H9 (cell line): ENCODE measurements around the gene DYNC1I2. TPM values are rescaled to one million over a fixed set of nuclear protein-coding genes. Genes with fewer than 3 reads are reported as not detected.

ENCODE experiments used
- DNase-seq: peaks from one replicate; pipeline ENCODE4 v3.0.0-alpha.2; 2017
- H2AFZ ChIP-seq: one replicate; pipeline ENCODE4 v1.6.1; 2013; ENCODE audit warnings: mild to moderate bottlenecking, low read length, control low read depth, moderate library complexity
- H2AK5ac ChIP-seq: 2 replicates; pipeline ENCODE4 v1.6.1; 2013; ENCODE audit warnings: low read length, control low read depth, mixed read lengths; ENCODE audit not compliant: insufficient read length
- H2BK120ac ChIP-seq: one replicate; pipeline ENCODE4 v1.6.1; 2013; ENCODE audit warnings: low read depth, mild to moderate bottlenecking, low read length, control low read depth, inconsistent platforms; ENCODE audit not compliant: poor library complexity, severe bottlenecking
- H2BK12ac ChIP-seq: 2 replicates; pipeline ENCODE4 v1.6.1; 2013; ENCODE audit warnings: low read length, control low read depth, mixed read lengths, low read depth; ENCODE audit not compliant: insufficient read length
- H2BK15ac ChIP-seq: 2 replicates; pipeline ENCODE4 v1.6.1; 2013; ENCODE audit warnings: low read depth, low read length, control low read depth
- H2BK20ac ChIP-seq: one replicate; pipeline ENCODE4 v1.6.1; 2013; ENCODE audit warnings: low read depth, mild to moderate bottlenecking, low read length, control low read depth, inconsistent platforms; ENCODE audit not compliant: poor library complexity, severe bottlenecking
- H2BK5ac ChIP-seq: 2 replicates; pipeline ENCODE4 v1.6.1; 2013; ENCODE audit warnings: low read length, control low read depth, mixed read lengths; ENCODE audit not compliant: insufficient read length
- H3K14ac ChIP-seq: 2 replicates; pipeline ENCODE4 v1.6.1; 2013; ENCODE audit warnings: low read length, control low read depth; ENCODE audit not compliant: insufficient read depth
- H3K18ac ChIP-seq: 2 replicates; pipeline ENCODE4 v1.6.1; 2013; ENCODE audit warnings: low read depth, mild to moderate bottlenecking, mixed read lengths, low read length, control low read depth; ENCODE audit not compliant: insufficient read length
- H3K23ac ChIP-seq: 2 replicates; pipeline ENCODE4 v1.6.1; 2013; ENCODE audit warnings: low read length, control low read depth, mixed read lengths, low read depth; ENCODE audit not compliant: insufficient read length
- H3K23me2 ChIP-seq: 2 replicates; pipeline ENCODE4 v1.6.1; 2013; ENCODE audit warnings: low read depth, mild to moderate bottlenecking, mixed read lengths, low read length, control low read depth; ENCODE audit not compliant: insufficient read length, poor library complexity, severe bottlenecking
- H3K27ac ChIP-seq: 2 replicates; pipeline ENCODE4 v1.5.1; 2013; ENCODE audit warnings: low read length, control low read depth, mixed read lengths, low read depth; ENCODE audit not compliant: insufficient read length
- H3K27me3 ChIP-seq: 2 replicates; pipeline ENCODE4 v1.6.1; 2013; ENCODE audit warnings: low read length, control low read depth, inconsistent platforms; ENCODE audit not compliant: insufficient read depth
- H3K4ac ChIP-seq: 2 replicates; pipeline ENCODE4 v1.6.1; 2013; ENCODE audit warnings: low read depth, mild to moderate bottlenecking, control low read depth, inconsistent platforms, low read length, moderate library complexity
- H3K4me1 ChIP-seq: 2 replicates; pipeline ENCODE4 v1.6.1; 2013; ENCODE audit warnings: low read length, control low read depth, inconsistent platforms; ENCODE audit not compliant: insufficient read depth
- H3K4me2 ChIP-seq: 2 replicates; pipeline ENCODE4 v1.6.1; 2013; ENCODE audit warnings: low read length, control low read depth, mixed read lengths; ENCODE audit not compliant: insufficient read length, insufficient read depth
- H3K56ac ChIP-seq: 2 replicates; pipeline ENCODE4 v1.6.1; 2013; ENCODE audit warnings: low read depth, mild to moderate bottlenecking, mixed read lengths, low read length, control low read depth; ENCODE audit not compliant: insufficient read length
- H3K79me1 ChIP-seq: 2 replicates; pipeline ENCODE4 v1.6.1; 2013; ENCODE audit warnings: low read depth, mild to moderate bottlenecking, moderate library complexity, low read length, control low read depth, inconsistent platforms; ENCODE audit not compliant: insufficient read depth, poor library complexity, severe bottlenecking
- H3K79me2 ChIP-seq: 2 replicates; pipeline ENCODE4 v1.6.1; 2013; ENCODE audit warnings: low read length, control low read depth, inconsistent platforms; ENCODE audit not compliant: insufficient read depth
- H3K9ac ChIP-seq: 2 replicates; pipeline ENCODE4 v1.6.1; 2013; ENCODE audit warnings: low read length, control low read depth, mixed read lengths; ENCODE audit not compliant: insufficient read length; ENCODE audit errors: extremely low read depth
- H3K9me3 ChIP-seq: one replicate; pipeline ENCODE4 v1.6.1; 2013; ENCODE audit warnings: low read depth, low read length, inconsistent platforms; ENCODE audit not compliant: control insufficient read depth
- H3T11ph ChIP-seq: one replicate; pipeline ENCODE4 v1.6.1; 2013; ENCODE audit warnings: mild to moderate bottlenecking, low read length, control low read depth, inconsistent platforms
- H4K20me1 ChIP-seq: one replicate; pipeline ENCODE4 v1.6.1; 2013; ENCODE audit not compliant: control insufficient read depth, insufficient read length, insufficient read depth
- H4K5ac ChIP-seq: 2 replicates; pipeline ENCODE4 v1.6.1; 2013; ENCODE audit warnings: low read depth, mild to moderate bottlenecking, mixed read lengths, low read length, control low read depth; ENCODE audit not compliant: insufficient read length
- H4K8ac ChIP-seq: replicated peaks from 2 replicates; pipeline ENCODE4 v1.6.1; 2013; ENCODE audit warnings: low read length, control low read depth, mixed read lengths, low read depth; ENCODE audit not compliant: insufficient read length
- H4K91ac ChIP-seq: 2 replicates; pipeline ENCODE4 v1.6.1; 2013; ENCODE audit warnings: low read depth, mild to moderate bottlenecking, moderate library complexity, mixed read lengths, low read length, control low read depth; ENCODE audit not compliant: insufficient read length
- H3K27ac Mint-ChIP-seq, 3 experiments: 2 replicates in 2 of 3; 3 replicates in 1 of 3; pipeline ENCODE4 v1.8.0; 2020 to 2021; ENCODE audit warnings: mixed read lengths in 3 of 3, mild to moderate bottlenecking in 1 of 3, moderate library complexity in 1 of 3
- H3K27me3 Mint-ChIP-seq: 2 replicates; pipeline ENCODE4 v1.8.0; 2021; ENCODE audit warnings: low read depth, mild to moderate bottlenecking, moderate library complexity, mixed read lengths
- H3K36me3 Mint-ChIP-seq, 3 experiments: 2 replicates in 2 of 3; 3 replicates in 1 of 3; pipeline ENCODE4 v1.8.0; 2020 to 2021; ENCODE audit warnings: low read depth in 3 of 3, mixed read lengths in 3 of 3; ENCODE audit not compliant: insufficient read depth in 1 of 3
- H3K4me1 Mint-ChIP-seq, 2 experiments: 2 replicates each; pipeline ENCODE4 v1.8.0; 2020; ENCODE audit warnings: mixed read lengths in 2 of 2
- H3K4me3 Mint-ChIP-seq, 2 experiments: 2 replicates in 1 of 2; 3 replicates in 1 of 2; pipeline ENCODE4 v1.8.0; 2020 to 2021; ENCODE audit warnings: mild to moderate bottlenecking in 2 of 2, mixed read lengths in 2 of 2, moderate library complexity in 1 of 2
- H3K9me3 Mint-ChIP-seq, 2 experiments: 2 replicates in 1 of 2; 3 replicates in 1 of 2; pipeline ENCODE4 v1.8.0; 2020; ENCODE audit warnings: mild to moderate bottlenecking in 2 of 2, mixed read lengths in 2 of 2, moderate library complexity in 1 of 2
- WGBS: extraction: QIAGEN DNeasy Blood & Tissue Kit; methylation state at CpG from one replicate; pipeline ENCODE4 v1.1.7; 2013; ENCODE audit warnings: missing lambda C conversion rate, low lambda C conversion rate, mixed read lengths; ENCODE audit not compliant: insufficient read length; ENCODE audit errors: extremely low coverage; 5-methylcytosine and 5-hydroxymethylcytosine counted together
- total RNA-seq: library from RNA; stranded (reverse); gene quantifications from 2 replicates; pipeline ENCODE4 v1.2.1, GENCODE V29; 2021
- TF ChIP-seq, protein P1 (sequence below): fragments of 200-600 bp; sonication (generic); conservative IDR thresholded peaks from 3 replicates; pipeline ENCODE4 v1.8.0; 2021; ENCODE audit warnings: antibody characterized with exemption, mild to moderate bottlenecking

The DYNC1I2 gene
- total RNA-seq, 1 experiment from 2014 or later: 73.4 TPM

DNA sequence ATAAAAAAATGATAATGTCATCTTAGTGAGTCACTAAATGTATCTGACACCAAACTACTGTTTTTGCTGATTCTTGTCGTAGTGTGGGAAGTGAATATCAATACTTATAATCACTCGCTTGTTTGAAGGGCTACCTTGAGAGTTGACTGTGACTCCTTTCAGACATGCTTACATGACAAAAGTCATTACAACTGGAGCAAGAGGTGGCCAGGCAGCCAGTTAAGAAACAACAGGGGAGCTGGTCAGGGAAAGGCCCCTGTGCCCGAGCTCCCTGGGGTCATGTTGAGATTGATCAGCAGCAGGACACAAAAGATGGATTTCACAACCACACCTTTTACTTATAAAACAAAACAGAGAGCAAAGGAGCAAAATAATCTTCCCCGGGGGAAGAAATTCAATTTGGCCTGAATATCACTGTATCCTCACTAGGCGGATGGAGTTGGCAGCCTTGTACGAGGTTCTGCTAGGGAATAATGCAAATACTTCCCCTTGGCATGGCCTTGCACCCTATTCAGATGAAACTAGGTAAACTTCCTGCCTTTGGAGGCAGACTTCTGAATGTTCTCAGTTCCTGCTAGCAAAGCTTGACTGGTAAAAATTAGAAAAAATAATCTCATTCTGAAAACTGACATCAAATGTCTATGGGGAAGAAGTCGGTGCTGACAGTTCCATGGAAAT is 101.2 kb downstream of the DYNC1I2 start:
- peak; percentile 57 for DNase-seq
- Mint-ChIP-seq H3K27me3 (no peaks in the 10 kb centered on the region), H3K4me1 (peaks cover 44 to 52% of the 10 kb centered on the region in 2 experiments), H3K4me3 (peak overlapping the region; percentile 9 to 56; a peak in 3 of 5 replicates), H3K27ac (peak overlapping the region in 2 of 3 experiments; percentile 1 to 92; a peak in 5 of 7 replicates), H3K36me3 (peaks cover 7 to 41% (median 27%) of the 10 kb centered on the region in 3 experiments), H3K9me3 (no peaks in the 10 kb centered on the region)
- H2BK15ac ChIP-seq: no peak overlapping the region
- no peak overlapping the region for H4K5ac ChIP-seq
- no peaks in the 10 kb centered on the region for H3K27me3 ChIP-seq
- H3K79me1 ChIP-seq: no peaks in the 10 kb centered on the region
- TF ChIP-seq, protein P1, sequence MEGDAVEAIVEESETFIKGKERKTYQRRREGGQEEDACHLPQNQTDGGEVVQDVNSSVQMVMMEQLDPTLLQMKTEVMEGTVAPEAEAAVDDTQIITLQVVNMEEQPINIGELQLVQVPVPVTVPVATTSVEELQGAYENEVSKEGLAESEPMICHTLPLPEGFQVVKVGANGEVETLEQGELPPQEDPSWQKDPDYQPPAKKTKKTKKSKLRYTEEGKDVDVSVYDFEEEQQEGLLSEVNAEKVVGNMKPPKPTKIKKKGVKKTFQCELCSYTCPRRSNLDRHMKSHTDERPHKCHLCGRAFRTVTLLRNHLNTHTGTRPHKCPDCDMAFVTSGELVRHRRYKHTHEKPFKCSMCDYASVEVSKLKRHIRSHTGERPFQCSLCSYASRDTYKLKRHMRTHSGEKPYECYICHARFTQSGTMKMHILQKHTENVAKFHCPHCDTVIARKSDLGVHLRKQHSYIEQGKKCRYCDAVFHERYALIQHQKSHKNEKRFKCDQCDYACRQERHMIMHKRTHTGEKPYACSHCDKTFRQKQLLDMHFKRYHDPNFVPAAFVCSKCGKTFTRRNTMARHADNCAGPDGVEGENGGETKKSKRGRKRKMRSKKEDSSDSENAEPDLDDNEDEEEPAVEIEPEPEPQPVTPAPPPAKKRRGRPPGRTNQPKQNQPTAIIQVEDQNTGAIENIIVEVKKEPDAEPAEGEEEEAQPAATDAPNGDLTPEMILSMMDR: no peak
- H3K27ac ChIP-seq: no peak overlapping the region
- no peak overlapping the region for H2AK5ac ChIP-seq
- no peaks in the 10 kb centered on the region for H3K79me2 ChIP-seq
- WGBS: no CpG with 5 or more reads among the region's 7 CpGs
- H2BK12ac ChIP-seq: no peak overlapping the region
- no peak overlapping the region for H3T11ph ChIP-seq
- H3K56ac ChIP-seq: no peak overlapping the region
- H3K23ac ChIP-seq: no peak overlapping the region
- no peak overlapping the region for H3K18ac ChIP-seq
- peak overlapping the region; percentile 52 for H3K4me2 ChIP-seq
- H2BK20ac ChIP-seq: no peak overlapping the region
- no peak overlapping the region for H3K4ac ChIP-seq
- H3K4me1 ChIP-seq: peaks cover 7% of the 10 kb centered on the region; the same call in 1 of the 2 replicates
- H3K14ac ChIP-seq: no peak overlapping the region
- no peak overlapping the region for H3K9ac ChIP-seq
- no peaks in the 10 kb centered on the region for H4K20me1 ChIP-seq
- H4K91ac ChIP-seq: no peak overlapping the region
- H2AFZ ChIP-seq: no peak overlapping the region
- H3K9me3 ChIP-seq: no peaks in the 10 kb centered on the region
- H4K8ac ChIP-seq: no peak overlapping the region
- H2BK120ac ChIP-seq: no peak overlapping the region
- no peak overlapping the region for H2BK5ac ChIP-seq
- no peaks in the 10 kb centered on the region for H3K23me2 ChIP-seq
